Stimulated activated CD8-positive, alpha-beta memory T cell treated with anti-CD3 and anti-CD28 coated beads, Interleukin-12 subunit alpha, Interleukin-12 subunit beta, amount 100 ng/mL, for 1 hour (primary cell): ENCODE measurements around the gene GOLGA6L7.
"Not testable (repeated sequence)": the region's sequence is repeated elsewhere in the genome, so short reads cannot be mapped to it uniquely, and the experiment has no call there.

Experiments
- DNase-seq: peaks from one replicate; pipeline ENCODE4 v3.0.0-alpha.2; 2020; ENCODE audit warnings: low read depth

Gene GOLGA6L7

DNA sequence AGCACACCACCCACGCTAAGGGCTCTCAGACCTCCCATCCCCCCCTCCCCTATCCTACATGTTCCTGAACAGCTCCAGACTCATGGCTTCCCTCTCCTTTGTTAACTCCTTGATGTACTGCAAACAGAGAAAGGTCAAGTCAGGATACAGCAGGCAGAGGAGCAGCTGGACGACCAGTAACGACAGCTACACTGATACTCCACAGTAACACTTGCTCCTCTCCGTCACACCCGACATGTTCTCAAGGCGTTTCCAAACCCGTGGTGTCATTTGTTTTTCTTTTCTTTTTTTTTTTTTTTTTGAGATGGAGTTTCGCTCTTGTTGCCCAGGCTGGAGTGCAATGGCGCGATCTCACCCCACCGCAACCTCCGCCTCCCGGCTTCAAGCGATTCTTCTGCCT is 4.3 kb downstream of the GOLGA6L7 start:
- DNase-seq: not testable (repeated sequence)

- not testable (repeated sequence) for DNase-seq
These were observed 4.9 kb downstream of the GOLGA6L7 start for GRCh38 chr15:28843520-28843919.

- not testable (repeated sequence) for DNase-seq
These were observed 6.2 kb downstream of the GOLGA6L7 start for GRCh38 chr15:28842210-28842609.

- DNase-seq: not testable (repeated sequence)
These were observed 8.2 kb downstream of the GOLGA6L7 start for GRCh38 chr15:28840285-28840684.

GRCh38 chr15:28834957-28835585 is 13.4 kb downstream of the GOLGA6L7 start:
- not testable (repeated sequence) for DNase-seq

DNA sequence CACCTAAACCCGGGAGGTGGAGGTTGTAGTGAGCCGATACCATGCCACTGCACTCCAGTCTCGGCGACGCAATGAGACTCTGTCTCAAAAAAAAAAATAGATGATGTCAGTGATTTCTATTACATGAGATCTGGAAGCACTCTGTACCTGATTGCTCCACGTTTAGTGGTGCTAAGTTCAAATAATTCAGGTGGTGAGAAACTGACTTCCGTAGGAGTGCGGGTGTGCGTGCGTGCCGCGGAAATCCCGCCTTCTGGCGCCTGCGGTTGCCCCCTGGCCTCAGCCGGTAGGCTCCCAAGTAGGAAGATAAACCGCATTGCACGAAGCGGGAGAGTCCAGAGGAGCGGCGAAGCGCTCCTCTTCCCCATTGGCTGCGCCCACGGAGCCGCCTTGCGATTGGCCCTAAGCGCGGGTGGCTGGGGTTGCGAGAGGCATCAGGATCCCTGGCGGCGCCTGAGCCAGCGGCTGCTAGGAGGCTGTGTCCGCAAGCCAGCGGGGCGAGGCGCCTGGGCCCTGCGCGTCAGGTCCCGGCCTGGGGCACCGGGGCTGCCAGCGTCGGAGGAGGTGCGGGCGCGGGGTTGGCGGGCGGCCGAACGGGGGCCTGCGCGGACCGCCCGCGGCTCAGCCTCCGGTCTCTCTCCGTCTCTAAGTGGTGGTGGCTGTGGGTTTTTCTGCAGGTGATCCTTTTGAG is 16.4 kb downstream of the GOLGA6L7 start:
- peak; percentile 34 for DNase-seq

DNA sequence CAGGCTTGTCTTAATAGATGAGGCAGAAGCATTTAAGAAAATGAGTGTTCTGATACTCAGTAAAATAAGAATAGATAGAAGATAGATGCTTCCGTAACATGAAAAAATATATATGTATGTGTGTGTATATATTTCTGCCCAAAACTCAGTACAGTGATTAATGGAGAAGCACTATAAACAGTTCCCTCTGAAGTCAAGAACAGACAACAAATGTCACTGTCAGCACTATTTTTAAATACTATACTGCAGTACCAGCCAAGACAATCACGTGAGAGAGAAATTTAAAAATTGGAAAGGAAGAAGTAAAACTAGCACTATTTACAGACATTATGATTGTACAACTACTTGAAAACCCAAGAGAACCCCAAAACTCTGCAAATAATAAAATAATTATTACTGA is 27.0 kb downstream of the GOLGA6L7 start:
- not testable (repeated sequence) for DNase-seq

GRCh38 chr15:28819930-28820295 is 28.5 kb downstream of the GOLGA6L7 start:
- not testable (repeated sequence) for DNase-seq

DNA sequence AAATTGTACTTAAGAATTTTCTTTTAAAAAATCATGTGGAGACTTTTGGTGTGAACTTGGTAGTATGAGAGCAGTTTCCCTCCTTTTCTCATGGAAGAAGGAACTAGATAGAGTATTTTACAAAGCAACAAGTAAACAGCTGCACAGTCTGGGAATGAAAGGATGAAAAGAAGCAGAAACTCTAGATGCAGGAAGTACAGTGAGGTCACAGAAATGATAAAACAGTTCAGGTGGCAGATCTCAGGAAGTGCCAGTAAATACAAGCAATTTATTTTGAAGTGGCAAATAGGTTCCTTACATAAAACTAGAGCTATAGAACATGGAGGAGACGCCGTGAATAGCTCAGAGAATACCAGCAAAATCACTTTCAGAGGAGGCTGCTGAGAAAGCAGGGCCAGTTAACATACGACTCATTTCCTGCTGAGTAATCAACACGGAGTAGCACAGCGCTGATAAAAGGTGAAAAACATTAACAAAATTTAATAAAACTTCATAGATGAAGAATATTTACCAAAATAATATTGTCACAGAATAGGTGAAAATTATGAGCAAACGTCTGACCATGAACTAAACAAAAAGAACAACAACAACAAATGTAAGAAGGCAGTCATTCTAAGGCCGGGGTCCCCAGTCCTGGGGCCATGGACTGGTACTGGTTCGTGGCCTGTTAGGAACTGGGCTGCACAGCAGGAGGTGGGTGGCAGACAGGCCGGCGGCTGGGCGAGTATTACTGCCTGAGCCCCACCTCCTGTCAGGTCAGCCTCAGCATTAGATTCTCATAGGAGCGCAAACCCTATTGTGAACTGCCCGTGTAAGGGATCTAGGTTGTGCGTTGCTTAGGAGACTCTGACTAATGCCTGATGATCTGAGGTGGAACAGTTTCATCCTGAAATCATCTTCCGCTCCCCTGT is 29.2 kb downstream of the GOLGA6L7 start:
- DNase-seq: not testable (repeated sequence)

DNA sequence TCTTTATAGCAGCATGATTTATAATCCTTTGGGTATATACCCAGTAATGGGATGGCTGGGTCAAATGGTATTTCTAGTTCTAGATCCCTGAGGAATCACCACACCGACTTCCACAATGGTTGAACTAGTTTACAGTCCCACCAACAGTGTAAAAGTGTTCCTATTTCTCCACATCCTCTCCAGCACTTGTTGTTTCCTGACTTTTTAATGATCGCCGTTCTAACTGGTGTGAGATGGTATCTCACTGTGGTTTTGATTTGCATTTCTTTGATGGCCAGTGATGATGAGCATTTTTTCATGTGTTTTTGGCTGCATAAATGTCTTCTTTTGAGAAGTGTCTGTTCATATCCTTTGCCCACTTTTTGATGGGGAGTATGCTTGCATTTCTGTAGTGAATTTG is 30.3 kb downstream of the GOLGA6L7 start:
- not testable (repeated sequence) for DNase-seq

DNA sequence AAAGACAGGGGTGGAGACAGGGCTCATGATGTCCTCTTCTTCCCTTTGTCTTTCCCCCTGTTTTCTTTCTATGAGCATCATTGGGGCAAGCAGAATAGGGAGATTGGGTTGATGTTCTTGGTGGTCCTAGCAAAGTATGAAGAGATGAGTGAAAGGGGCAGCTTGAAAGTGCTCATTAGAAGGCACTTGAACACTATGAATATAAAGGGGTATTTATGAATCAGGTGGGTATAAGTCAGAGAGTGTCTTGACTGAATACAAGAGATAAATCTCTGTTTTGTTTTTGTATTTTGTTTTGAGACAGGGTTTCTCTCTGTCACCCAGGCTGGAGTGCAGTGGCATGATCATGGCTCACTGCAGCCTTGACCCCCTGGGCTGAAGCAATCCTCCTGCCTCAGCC is 34.4 kb downstream of the GOLGA6L7 start:
- not testable (repeated sequence) for DNase-seq

- not testable (repeated sequence) for DNase-seq
These were observed 35.1 kb downstream of the GOLGA6L7 start for GRCh38 chr15:28813392-28813791.

DNA sequence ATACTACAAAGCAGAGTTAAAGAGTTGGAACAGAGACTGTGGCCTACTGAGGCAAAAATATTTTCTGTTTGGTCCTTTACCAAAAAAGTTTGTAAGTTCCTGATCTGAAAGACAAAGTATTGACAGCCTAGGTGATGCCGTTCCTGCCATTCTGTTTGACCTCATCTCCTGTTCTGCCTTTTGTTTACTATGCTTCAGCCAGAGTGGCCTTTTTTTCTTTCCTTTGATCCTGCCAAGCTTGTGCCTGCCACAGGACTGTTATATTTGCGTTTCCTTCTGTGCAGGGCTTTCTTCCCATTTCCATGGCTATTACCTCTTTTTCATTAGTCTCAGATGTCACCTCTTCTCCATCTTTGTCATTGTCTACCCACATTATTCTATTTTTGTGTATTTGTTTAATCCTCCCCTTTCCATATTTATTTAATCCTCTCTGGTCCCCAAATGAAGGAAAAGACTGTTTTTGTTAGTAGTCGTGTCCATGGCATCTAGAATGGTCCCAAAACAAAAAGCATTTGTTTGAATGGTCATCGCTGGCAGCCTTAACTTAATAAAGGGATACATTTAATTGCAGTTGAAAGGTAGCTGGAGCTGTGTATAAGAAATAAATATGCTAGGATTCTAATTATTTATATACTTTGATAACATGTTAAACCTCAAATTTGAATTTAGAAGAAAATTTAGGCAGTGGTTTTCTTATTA is 36.4 kb downstream of the GOLGA6L7 start:
- not testable (repeated sequence) for DNase-seq

GRCh38 chr15:28810444-28810843 is 38.0 kb downstream of the GOLGA6L7 start:
- DNase-seq: not testable (repeated sequence)

GRCh38 chr15:28808136-28808535 is 40.3 kb downstream of the GOLGA6L7 start:
- DNase-seq: not testable (repeated sequence)

DNA sequence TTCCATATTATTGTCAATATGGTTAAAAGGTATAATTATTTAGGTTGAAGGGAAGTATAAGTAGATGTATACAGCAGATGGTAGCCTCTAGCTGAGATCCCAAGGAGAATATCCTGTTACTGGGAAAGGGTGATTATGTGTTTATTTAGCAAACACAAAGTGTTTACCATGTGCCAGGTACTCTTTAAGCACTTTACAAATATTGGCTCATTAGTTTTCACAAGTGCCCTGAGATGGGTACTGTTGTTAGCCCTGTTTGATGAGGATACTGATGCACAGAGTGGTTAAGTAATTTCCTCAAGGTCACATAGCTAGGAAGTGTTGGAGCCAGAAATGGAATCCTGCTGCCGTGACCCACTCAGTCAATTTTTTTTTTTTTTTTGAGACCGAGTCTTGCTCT is 48.1 kb downstream of the GOLGA6L7 start:
- DNase-seq: not testable (repeated sequence)

- DNase-seq: not testable (repeated sequence)
These were observed 50.2 kb downstream of the GOLGA6L7 start for GRCh38 chr15:28798234-28798633.

DNA sequence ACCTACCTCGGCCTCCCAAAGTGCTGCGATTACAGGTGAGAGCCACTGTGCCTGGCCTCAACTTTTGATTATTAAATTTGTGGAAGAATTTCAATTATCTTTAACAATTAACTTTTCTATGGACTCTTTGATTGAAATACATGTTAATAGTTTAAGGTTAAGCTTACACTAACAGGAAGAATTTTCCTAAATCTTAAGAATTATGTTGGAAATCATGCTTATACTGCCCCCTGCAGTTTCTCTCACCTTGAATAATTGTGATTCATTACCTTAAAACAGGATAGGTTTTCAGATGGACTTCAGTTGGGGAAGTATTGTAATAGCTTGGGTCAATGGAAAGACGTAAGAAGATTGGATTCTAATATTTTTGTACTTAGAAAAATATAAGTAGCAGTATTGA is 54.2 kb downstream of the GOLGA6L7 start:
- not testable (repeated sequence) for DNase-seq
